HG03457 (cell line): Measurements from ENCODE around the gene EXOC4.

Experiments used
- ATAC-seq: cut with Tn5 transposase; IDR thresholded peaks from one replicate; pipeline ENCODE4 v1.9.1; 2021; ENCODE audit warnings: moderate number of reproducible peaks; ENCODE audit not compliant: unreplicated experiment

EXOC4 gene

DNA sequence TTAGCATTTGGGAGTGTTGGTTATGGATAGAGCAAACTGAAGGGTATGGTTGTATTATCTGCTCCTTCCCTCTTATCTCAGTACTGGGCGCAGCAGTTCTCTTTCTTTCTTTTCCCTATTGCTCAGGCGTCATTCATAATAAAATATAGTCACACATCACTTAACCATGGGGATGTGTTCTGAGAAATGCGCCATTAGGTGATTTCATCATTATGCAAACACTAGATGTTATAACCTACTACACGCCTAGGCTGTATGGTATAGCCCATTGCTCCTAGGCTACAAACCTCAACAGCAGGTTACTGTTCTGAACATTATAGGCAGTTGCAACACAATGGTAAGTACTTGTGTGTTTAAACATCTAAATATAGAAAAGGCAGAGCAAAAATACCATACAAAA, 401.7 kb downstream of the EXOC4 start:
- no peak for ATAC-seq

GRCh38 chr7:133662276-133662675, 409.4 kb downstream of the EXOC4 start:
- no peak for ATAC-seq

GRCh38 chr7:133662830-133663229, 410.0 kb downstream of the EXOC4 start:
- no peak for ATAC-seq

DNA sequence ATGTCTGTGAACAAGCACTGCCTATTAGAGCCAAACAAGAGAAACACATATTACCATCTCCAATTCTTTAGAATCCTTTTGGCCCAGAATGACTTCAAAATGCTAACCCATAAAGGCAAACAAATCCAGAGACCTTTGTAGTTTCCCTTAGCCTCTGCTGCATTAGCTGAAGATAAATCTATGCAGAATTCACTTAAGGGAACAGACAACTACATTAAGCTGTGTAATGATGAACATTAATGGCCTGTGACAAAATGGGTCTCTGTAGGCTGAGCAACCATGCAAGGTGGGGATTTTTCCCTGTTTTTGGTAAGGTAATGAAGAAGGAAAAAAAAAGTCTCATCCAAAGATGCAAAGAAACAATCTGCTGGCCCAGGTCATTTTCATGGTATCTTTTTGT, 411.6 kb downstream of the EXOC4 start:
- ATAC-seq, result no peak

GRCh38 chr7:133668296-133669060, 415.6 kb downstream of the EXOC4 start:
- no peak for ATAC-seq

DNA sequence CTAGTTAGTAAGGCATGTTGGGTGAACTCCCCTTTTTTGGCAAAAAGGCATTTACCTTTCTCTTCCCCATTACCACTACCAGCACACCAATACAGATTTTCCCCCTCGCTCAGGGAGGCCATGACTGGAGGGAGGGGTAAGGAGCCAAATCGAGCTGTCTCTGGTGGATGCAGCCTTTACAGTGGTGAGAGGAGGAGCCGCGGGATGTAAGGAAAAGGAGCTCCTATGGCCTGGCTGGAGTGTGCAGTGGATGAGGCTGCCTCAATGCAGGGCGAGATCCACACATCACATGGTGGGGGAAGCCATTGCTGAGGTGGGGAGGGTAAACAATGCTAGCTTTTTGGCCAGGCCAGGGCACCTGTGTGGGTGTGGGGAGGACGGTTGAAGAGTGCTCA, 416.2 kb downstream of the EXOC4 start:
- ATAC-seq, result no peak

DNA sequence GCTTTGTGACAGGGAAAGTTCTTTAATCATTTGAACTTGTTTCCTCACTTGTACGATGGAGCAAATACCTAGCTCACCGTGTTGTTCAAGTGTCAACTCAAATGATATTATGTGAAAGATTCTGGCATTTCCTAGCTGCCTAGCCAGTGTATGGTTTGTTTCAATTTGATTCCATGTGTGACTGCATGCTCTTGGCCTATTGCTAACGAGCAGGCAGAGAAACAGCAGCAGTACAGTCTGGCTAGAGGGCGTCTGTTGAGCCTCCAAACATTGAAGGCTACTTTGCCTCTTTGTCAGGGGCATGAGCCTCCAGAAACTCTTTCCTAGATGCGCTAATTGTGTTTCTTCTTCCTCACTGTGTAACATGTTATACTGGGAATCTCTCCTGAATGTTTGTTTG, 417.4 kb downstream of the EXOC4 start:
- ATAC-seq, result no peak

- no peak for ATAC-seq
These were observed 420.0 kb downstream of the EXOC4 start for GRCh38 chr7:133672866-133673265.

- ATAC-seq, result no peak
These were observed 421.3 kb downstream of the EXOC4 start for GRCh38 chr7:133674079-133674763.

DNA sequence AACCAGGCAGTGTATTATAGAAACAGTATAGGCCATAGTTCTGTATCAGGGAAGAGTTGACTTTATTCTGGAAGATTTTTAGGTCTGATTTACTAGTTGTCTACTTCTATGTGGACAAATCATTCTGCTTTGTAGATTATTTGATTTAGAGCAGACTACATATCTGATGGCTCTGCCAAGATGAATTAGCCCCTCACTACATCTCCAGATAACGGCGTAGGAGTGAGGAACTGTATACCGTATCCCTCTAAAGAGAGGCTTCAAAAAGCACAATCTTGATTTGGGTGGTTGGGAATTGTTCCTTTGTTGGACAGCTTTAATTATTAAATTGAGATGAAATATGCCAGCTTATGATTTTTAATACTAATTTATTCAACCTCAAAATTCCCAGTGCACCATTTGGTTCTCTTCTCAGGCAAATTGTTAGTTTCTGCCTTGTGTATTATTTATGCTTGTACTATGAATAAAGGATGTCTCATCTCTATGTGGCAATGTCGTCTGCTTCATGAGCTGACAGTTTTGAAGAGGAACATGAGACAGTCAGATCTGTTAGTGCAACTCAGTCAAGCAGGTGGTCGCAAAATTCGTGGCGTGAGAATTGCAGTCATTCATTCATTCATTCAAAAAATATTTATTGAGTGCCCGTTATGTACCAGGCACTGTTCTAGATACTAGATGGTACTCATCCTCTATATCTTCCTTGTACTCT, 422.8 kb downstream of the EXOC4 start:
- no peak for ATAC-seq

DNA sequence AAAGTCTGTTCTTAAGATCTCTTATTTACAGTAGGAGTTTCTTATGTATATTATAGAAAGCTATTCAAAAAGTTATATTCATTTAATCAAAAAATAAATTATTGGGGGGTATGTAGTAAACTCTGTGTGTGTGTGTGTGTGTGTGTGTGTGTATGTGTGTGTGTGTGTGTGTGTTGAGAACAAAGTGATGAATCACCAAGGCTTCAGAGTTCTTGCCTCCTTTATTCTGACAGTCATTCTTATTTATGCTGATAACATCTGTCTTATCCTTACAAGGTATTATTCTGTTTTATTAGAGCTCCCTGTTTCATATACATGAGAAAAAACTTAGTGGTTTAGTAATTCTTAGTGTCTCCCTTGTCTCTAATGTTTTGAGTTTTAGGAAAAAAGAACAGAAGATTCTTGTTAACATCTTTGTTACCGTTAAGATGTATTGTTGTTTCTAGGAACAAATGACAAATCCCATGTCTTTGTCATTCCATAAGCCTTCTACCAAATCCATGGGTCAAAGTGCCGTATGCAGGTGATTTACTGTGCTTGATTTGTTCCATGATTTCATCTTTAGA, 424.0 kb downstream of the EXOC4 start:
- no peak for ATAC-seq

DNA sequence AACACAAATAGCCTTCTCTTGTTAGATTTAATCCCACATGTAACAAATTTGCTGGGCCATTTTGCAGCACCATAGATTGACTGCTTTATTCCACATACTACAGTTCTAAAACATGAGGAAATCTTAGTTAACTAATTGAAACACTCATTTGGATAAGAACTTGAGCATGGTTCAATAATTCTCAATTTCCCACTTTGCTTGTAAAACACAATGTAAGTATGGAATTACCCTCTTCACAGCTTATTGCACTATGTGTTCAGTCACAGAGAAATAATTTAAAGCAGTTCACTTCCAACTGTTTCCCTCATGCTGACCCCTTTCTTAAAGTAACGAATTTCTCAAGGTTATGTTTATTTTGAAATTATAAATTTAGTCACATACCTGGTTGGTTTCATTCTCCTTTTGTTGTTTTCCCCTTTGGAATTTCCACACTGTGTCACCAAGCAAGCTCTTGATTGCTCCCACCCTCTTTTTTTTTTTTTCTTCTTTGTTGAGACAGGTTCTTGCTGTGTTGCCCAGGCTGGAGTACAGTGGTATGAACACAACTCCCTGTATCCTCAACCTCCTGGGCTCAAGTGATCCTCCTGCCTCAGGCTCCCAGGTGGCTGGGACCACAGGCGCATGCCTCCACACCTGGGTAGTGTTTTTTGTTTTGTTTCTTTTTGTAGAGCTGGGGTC, 425.4 kb downstream of the EXOC4 start:
- no peak for ATAC-seq

- no peak for ATAC-seq
These were observed 427.1 kb downstream of the EXOC4 start for GRCh38 chr7:133679977-133680376.

DNA sequence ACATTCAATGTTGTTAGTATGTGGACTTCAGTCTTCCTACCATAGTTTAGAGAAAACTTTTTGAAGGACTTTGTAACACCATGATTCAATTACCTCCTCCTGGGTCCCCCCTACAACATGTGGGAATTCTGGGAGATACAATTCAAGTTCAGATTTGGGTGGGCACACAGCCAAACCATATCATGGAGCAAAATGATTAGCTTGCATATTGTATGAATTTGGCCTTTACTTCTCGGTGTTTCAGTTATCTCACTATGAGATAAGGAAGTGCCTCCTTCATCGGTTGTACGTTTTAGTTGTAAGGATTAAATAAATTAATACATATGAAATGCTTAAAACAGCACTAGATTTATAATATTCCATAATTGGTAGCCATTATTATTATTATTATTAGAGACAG, 428.7 kb downstream of the EXOC4 start:
- ATAC-seq, result no peak

GRCh38 chr7:133682364-133683181, 429.7 kb downstream of the EXOC4 start:
- ATAC-seq, result no peak

DNA sequence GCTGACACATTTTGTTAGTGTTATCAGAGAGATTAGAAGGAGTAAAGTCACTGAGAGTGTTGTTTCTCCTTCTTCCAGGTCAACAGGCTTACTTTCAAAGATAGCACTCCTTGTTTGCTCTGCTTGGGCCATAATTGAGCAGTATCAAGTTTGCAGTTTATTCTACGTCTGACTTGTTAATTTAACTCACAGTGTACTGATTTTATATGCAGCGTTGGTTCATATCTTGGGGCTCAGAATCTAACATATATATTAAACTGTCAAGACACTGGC, 430.2 kb downstream of the EXOC4 start:
- ATAC-seq, result no peak

GRCh38 chr7:133688483-133689239, 435.8 kb downstream of the EXOC4 start:
- no peak for ATAC-seq

DNA sequence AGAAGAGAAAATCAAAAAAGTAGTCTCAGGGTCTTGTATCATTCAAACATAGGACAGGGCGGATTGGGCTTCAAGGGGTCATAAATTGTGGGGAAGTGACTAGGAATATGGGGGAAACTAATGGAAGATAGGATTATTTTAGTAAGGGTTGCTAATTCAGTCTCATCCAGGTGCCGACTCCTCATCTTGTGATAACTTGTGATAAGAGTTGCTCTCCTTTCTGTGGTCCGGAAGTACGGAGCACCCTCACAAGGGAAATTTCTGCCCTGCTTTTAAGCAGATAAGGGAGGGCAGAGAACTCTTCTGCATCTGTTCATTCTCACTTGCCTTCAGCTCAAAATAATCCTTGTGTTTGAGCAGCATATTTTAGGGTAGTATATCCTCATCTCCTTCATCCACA, 437.9 kb downstream of the EXOC4 start:
- ATAC-seq, result no peak

GRCh38 chr7:133691727-133692610, 439.1 kb downstream of the EXOC4 start:
- ATAC-seq, result no peak
